DOHH2 (cell line): ENCODE data around the gene ZDHHC6.

ENCODE experiments used
- EZH2phosphoT487 ChIP-seq: fragments of 200-600 bp; sonication (generic); IDR thresholded peaks from 2 replicates; pipeline ENCODE4 v1.6.1; 2017; ENCODE audit warnings: borderline replicate concordance, mild to moderate bottlenecking, antibody characterized with exemption, low read length, moderate library complexity, mixed read lengths
- TF ChIP-seq, protein P1 (sequence below): fragments of 200-600 bp; sonication (generic); IDR thresholded peaks from one replicate; pipeline ENCODE4 v1.5.1; 2014; ENCODE audit warnings: antibody characterized with exemption, mild to moderate bottlenecking, low read depth, low read length; ENCODE audit not compliant: poor library complexity, severe bottlenecking

DNA sequence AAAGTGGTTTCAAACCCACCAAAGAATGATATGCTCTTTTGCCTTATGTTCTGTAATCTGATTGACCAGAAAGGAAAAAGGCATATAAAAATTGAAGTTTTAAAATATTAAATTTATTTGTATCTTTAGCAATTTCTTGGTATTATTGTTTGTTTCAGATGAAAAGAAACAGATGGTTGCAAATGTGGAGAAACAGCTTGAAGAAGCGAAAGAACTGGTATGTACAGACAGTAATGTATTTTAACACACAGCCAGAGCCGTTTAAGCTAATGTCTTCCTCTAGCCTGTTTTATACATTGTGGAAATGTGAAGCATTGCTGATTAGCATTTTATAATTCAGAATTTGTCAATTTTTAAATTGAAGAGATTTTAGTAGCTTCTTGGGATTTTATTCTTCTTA is 13.7 kb upstream of the ZDHHC6 start:
- TF ChIP-seq, protein P1, sequence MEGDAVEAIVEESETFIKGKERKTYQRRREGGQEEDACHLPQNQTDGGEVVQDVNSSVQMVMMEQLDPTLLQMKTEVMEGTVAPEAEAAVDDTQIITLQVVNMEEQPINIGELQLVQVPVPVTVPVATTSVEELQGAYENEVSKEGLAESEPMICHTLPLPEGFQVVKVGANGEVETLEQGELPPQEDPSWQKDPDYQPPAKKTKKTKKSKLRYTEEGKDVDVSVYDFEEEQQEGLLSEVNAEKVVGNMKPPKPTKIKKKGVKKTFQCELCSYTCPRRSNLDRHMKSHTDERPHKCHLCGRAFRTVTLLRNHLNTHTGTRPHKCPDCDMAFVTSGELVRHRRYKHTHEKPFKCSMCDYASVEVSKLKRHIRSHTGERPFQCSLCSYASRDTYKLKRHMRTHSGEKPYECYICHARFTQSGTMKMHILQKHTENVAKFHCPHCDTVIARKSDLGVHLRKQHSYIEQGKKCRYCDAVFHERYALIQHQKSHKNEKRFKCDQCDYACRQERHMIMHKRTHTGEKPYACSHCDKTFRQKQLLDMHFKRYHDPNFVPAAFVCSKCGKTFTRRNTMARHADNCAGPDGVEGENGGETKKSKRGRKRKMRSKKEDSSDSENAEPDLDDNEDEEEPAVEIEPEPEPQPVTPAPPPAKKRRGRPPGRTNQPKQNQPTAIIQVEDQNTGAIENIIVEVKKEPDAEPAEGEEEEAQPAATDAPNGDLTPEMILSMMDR: no peak
- TF ChIP-seq EZH2phosphoT487: no peak
